Spleen (tissue), 7 donors: Measurements from ENCODE around the gene PARD3B.

ENCODE experiments used
- POLR2AphosphoS5 ChIP-seq, 3 donors: sonication (generic); formaldehyde crosslinking; IDR thresholded peaks; one replicate each; pipeline ENCODE4 v1.5.1; 2017; ENCODE audit warnings: antibody characterized with exemption in 3 of 3
- TF ChIP-seq, protein P1 (sequence below), 11 experiments: fragments of 200-600 bp in 7 of 11; fragments of 450-650 bp in 4 of 11; sonication (generic) in 4 of 11; IDR thresholded peaks in 8 of 11; conservative IDR thresholded peaks in 3 of 11; 1 replicate in 7 of 11; 2 replicates in 4 of 11; pipeline versions ENCODE4 v1.4.0 to v1.8.0; 2016 to 2021; ENCODE audit warnings: antibody characterized with exemption in 11 of 11, inconsistent platforms in 4 of 11, mild to moderate bottlenecking in 1 of 11
- donor health status: DM: no; HTN: no; CAD: no; lungs with moderate emphysema.
- donor health status: DM: no; HTN: no; CAD: no.
- donor health status: DM: no; HTN: no; CAD: no.

DNA sequence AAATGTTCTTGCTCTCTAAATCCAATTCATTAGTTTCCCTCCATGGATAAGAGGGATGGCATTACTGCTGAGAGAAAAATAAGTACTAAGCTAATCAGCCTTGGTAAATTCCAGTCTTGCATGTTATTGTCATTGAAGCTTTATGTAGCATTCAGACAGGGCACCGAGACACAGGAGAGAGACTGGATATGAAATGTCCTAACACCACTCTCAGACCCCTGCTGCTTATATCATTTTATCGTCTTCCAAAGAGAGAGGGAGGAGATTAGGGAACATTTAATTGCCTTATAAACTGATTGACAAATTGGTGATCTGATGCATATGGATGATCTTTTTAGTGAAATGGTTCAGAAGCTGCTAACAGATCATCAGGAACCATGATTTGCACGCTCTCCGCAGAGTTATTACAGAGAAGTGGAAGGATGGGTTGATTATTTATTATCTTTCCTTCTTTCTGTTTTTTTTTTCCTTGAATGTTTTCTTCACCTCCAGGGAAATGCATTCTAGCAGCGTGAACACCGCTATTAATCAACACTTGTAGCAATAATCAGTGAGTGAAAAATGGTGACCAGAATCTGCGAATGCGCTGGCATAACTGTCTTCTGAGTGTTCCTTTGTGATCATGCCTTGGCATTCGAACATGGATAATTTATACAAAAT, 986.3 kb downstream of the PARD3B start:
- TF ChIP-seq, protein P1, sequence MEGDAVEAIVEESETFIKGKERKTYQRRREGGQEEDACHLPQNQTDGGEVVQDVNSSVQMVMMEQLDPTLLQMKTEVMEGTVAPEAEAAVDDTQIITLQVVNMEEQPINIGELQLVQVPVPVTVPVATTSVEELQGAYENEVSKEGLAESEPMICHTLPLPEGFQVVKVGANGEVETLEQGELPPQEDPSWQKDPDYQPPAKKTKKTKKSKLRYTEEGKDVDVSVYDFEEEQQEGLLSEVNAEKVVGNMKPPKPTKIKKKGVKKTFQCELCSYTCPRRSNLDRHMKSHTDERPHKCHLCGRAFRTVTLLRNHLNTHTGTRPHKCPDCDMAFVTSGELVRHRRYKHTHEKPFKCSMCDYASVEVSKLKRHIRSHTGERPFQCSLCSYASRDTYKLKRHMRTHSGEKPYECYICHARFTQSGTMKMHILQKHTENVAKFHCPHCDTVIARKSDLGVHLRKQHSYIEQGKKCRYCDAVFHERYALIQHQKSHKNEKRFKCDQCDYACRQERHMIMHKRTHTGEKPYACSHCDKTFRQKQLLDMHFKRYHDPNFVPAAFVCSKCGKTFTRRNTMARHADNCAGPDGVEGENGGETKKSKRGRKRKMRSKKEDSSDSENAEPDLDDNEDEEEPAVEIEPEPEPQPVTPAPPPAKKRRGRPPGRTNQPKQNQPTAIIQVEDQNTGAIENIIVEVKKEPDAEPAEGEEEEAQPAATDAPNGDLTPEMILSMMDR (IDR thresholded peaks at IDR 0.05 in 8 of 11, conservative IDR thresholded peaks at IDR 0.05 in 3 of 11) = no peak
- no peak for TF ChIP-seq POLR2AphosphoS5 (IDR thresholded peaks at IDR 0.05)
